OCI-LY3 (cell line): ENCODE measurements around the gene TMEM171.

Experiments used
- CTCF ChIP-seq: fragments of 200-600, 300-600 bp; sonication (generic); IDR thresholded peaks from 2 replicates; pipeline ENCODE4 v1.5.1; 2014; ENCODE audit warnings: antibody characterized with exemption, low read length, low read depth
- EZH2phosphoT487 ChIP-seq: fragments of 200-600 bp; shearing (Covaris generic); IDR thresholded peaks from 2 replicates; pipeline ENCODE4 v1.6.1; 2018; ENCODE audit warnings: antibody characterized with exemption, mixed run types, low read depth

DNA sequence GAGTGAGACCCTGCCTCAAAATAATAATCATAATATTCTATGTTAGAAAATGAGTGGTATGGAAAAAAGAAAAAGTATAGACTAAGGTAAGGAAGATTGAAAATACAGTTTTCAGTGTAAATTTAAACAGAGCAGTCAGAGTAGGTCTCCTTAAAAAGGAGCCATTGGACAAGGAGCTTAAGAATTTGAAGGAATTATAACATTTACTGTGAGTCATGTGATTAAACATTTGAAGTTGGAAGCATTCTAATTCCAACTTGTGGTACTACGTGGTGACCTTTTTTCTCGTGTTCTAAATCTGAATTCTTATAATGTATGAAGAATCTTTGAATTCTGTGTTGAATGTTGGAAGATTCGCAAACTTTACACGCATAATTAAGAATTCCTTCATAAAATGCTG is 39.3 kb upstream of the TMEM171 start:
- TF ChIP-seq CTCF (no peak), EZH2phosphoT487 (no peak)
